ENCODE results near the gene NEK11.

The NEK11 gene

DNA sequence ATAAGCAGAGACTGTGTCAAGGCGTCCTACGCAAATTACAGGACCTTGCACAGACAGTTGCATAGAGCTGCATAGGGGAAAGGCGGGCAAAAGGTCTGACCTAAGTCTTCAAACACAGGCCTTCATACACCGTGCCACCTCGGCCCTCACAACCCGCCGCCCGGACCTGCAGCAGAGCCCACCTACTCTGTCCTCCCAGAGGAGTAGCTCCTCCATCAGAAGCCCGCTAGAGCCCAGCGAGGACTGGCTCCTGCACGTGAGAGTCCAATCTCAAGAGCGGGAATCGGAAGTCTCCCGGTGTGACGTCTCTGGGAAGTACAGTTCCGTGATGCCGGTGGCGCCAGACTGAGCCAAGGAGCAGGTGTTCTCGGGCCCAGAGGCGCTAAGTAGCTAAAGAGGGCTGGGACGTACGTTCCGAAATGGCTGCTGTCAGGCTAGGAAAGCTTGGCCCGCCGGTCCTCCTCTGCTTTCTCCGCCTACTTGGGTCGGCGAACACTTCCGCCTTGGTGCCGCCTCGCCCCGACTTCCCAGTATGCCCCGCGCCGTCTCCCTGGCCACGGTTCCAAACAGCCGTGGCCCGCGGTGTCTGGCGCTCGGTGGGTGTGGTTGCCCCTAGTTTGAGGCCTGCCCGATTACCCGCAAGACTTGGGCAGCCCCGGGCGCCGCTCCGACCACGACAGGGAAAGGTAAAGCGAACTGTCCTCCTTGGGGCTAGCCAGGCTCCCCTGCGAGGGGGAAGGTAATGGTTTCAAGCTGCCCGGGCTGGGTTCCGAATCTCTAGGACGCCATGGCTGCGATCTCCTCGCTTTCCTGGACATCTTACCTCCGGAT, at the start of gene NEK11, which contains the start of gene ASTE1:
Gene NEK11 (plus strand): TSS at position 557 of the 831 bp plus-strand sequence. CDS start 2,832 bp downstream, outside the sequence.
Gene ASTE1 (minus strand): TSS at position 505 of the 831 bp plus-strand sequence. CDS start 1,519 bp downstream, outside the sequence.
- DNase-seq (ENCODE audit: low read depth in 2 of 3, low spot score in 2 of 3) = peak; percentile 69 to 83 (median 72)

DNA sequence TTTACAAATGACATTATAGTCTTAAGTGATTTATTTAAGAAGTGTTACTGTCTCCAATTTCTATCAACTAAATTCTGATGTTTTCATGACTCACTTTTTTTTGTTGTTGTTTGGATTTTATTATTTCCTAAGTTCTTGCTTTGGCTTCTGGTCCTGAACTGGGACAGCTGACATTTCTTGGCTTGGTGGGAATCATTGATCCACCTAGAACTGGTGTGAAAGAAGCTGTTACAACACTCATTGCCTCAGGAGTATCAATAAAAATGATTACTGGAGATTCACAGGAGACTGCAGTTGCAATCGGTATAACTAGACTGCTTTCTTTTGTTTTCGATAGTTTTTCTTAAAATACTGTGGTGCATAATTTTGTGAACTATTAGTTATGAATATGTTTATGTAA, 47.6 kb upstream of the NEK11 start:
- DNase-seq (ENCODE audit: low read depth in 2 of 3, low spot score in 2 of 3) = no peak

GRCh38 chr3:130981469-130981868, 45.2 kb upstream of the NEK11 start:
- DNase-seq (ENCODE audit: low read depth in 2 of 3, low spot score in 2 of 3) = no peak

- no peak for DNase-seq (ENCODE audit: low read depth in 2 of 3, low spot score in 2 of 3)
Measured at GRCh38 chr3:130990282-130990681, 36.4 kb upstream of the NEK11 start.

GRCh38 chr3:130991126-130991525, 35.6 kb upstream of the NEK11 start:
- DNase-seq (ENCODE audit: low read depth in 2 of 3, low spot score in 2 of 3) = no peak

DNA sequence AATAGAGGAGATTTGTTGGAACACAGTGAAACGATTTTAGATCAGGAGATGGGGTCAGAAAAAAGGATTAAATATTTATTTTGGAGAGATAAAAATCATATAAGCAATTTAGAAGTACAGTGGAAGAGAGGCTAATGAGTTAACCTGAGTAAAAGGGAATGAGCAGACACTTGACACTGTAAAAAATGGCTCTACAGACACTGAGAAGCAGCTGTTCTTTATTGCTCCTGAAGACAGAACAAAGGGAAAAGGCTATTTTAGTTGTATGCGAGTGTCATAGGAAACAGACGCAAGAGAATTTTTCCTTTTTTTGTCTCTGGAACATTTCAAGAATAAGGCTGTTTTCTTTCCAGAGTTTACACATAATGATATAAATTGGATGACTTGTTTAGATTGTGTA, 34.3 kb upstream of the NEK11 start:
- DNase-seq (ENCODE audit: low read depth in 2 of 3, low spot score in 2 of 3) = no peak

DNA sequence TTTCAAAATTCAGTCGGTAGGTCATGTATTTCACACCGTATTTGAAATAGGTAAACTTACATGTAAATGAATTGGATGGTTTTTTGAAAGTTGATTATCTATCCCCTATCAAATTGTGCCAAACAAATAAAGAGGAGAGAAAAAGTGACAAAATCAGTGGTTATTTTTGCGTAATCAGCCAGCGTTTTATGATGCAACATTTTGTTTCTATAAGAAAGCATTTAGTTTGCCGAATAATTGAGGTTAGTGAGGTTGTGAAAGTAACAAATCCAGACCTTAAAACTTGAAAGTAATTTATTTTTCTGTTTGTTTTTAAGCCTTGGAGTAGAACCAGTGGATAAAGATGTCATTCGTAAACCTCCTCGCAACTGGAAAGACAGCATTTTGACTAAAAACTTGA, 29.4 kb upstream of the NEK11 start:
- no peak for DNase-seq (ENCODE audit: low read depth in 2 of 3, low spot score in 2 of 3)

DNA sequence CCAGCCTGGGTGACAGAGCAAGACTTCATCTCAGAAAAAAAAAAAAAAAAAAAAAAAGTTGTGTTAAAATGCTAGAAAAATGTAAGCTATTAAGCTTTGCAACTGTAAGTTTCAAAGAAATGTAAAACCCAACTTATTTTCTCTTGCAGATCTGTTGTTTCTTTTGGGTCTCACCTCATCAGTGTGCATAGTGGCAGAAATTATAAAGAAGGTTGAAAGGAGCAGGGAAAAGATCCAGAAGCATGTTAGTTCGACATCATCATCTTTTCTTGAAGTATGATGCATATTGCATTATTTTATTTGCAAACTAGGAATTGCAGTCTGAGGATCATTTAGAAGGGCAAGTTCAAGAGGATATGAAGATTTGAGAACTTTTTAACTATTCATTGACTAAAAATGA, 25.6 kb upstream of the NEK11 start:
- no peak for DNase-seq (ENCODE audit: low read depth in 2 of 3, low spot score in 2 of 3)

GRCh38 chr3:131004603-131005002, 22.1 kb upstream of the NEK11 start:
- DNase-seq (ENCODE audit: low read depth in 2 of 3, low spot score in 2 of 3) = no peak

- no peak for DNase-seq (ENCODE audit: low read depth in 2 of 3, low spot score in 2 of 3)
Measured at GRCh38 chr3:131007256-131007655, 19.4 kb upstream of the NEK11 start.

- no peak for DNase-seq (ENCODE audit: low read depth in 2 of 3, low spot score in 2 of 3)
Measured at GRCh38 chr3:131007782-131008181, 18.9 kb upstream of the NEK11 start.

GRCh38 chr3:131008326-131008725, 18.4 kb upstream of the NEK11 start:
- no peak for DNase-seq (ENCODE audit: low read depth in 2 of 3, low spot score in 2 of 3)

DNA sequence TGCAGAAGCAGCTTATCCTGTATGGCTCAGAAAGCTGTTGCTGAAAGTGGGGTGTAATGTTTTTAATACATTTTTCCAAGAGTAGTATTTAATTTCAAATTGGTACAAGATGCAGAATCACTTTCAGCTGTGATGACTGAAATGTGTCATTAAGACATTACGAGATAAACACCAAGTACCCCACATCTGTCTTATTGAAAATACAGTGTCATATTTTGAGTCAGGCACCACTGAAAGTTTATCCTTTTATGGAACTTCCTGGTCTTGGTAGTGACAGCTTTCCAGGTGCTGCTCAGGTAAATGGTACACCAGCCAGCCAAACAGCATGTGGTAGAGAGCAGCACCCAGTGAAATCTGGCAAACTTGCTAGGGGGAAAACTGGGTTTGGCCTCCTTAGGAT, 17.0 kb upstream of the NEK11 start:
- DNase-seq (ENCODE audit: low read depth in 2 of 3, low spot score in 2 of 3) = no peak

DNA sequence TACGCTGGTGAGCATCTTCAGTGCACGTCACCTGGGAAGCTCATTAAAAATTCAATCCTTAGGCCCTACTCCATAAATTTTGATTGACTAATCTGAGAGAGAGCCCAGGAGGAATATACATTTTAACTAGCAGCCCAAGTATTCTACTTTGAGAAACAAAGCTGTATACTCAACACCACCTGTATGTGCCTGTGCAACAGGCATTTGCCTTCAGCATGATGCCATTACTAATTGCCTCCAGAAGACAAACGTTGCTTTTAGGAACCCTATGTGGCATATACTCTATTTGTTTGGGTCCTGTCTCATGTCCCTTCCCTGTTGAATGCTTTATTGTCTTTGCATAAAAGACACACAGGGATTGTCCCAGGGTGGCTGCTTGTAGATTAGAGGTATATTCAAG, 7.7 kb upstream of the NEK11 start:
- DNase-seq (ENCODE audit: low read depth in 2 of 3, low spot score in 2 of 3) = no peak

GRCh38 chr3:131020122-131020693, 6.5 kb upstream of the NEK11 start:
- DNase-seq (ENCODE audit: low read depth in 2 of 3, low spot score in 2 of 3) = no peak

DNA sequence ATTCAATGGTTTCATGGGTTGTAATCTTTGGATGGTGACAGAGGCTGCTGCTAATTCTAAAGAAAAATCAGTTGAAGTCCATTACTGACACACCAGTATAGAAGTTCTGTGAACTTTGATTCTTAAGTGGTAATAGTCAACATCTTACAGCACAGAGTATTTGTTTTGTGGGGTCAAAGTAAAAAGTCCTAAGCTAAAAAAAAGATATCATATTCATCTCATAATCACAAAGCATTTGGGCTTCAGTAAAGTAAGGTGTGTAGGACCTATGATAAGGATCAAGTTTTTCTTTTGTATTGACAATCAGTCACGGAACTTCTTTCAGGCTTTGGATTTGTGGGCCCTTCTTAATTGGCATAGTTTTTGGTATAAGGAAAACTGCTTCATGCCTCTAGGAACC, 1.1 kb upstream of the NEK11 start:
- DNase-seq (ENCODE audit: low read depth in 2 of 3, low spot score in 2 of 3) = no peak

DNA sequence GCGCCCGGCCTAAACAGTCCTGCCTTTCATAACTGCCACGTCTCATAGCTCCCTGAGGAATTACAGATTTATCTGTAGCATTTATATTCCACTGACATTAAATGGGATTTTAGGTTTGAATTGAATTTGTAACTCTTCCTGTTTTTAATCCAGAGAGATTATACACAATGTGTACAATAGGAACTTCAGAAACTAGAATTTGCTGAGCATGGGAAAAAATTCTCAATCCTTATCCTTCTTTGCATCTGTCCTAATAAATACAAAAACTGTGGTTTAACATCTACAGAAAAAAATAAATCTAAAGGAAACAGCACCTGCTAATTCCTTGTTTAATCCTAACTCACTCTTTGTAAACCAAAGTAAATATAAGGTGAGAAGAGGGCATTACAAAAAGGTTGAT, 2.2 kb downstream of the NEK11 start:
- no peak for DNase-seq (ENCODE audit: low read depth in 2 of 3, low spot score in 2 of 3)

DNA sequence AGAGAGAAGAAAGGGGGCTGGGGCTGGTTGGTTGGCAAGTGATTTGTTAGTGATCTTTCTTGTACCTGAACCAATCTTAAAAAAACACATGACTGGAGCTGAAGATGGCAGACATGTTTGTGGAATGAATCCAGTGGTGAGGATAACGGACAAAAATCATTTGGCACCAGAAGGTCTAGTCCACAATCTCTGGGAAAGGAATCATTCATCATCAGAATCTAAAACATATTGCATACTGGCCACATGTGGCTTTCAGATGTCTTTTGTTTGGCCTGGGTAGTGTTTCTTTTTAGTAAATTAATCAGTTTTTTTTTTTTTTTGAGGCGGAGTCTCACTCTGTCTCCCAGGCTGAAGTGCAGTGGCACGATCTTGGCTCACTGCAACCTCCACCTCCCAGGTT, 5.0 kb downstream of the NEK11 start:
- DNase-seq (ENCODE audit: low read depth in 2 of 3, low spot score in 2 of 3) = no peak

DNA sequence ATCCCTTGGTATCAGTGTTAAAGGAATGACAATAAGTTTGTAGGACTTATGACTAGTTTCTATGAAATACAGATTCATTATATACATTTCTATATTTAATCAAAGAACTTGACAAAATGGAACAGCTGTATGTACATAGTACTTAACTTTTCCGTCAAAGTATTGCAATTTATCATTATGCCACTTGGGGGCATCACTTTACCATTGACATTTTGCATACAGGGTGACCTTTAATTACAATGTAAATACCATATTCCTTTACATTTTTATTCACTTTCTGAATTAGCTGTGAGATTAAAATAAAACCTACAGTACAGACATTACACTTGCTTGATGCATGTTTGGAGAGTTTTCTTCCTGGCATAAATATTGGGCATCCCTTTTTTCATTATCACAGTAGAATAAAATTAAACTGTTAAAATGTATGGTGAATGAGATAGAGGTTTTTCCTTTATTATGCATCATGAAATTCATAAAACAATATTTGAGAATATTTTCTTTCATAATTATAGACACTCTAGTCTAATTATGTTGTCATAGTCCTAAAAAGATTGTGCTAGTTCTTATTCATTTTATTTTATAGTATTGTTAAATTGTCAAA, 6.9 kb downstream of the NEK11 start:
- DNase-seq (ENCODE audit: low read depth in 2 of 3, low spot score in 2 of 3) = no peak

DNA sequence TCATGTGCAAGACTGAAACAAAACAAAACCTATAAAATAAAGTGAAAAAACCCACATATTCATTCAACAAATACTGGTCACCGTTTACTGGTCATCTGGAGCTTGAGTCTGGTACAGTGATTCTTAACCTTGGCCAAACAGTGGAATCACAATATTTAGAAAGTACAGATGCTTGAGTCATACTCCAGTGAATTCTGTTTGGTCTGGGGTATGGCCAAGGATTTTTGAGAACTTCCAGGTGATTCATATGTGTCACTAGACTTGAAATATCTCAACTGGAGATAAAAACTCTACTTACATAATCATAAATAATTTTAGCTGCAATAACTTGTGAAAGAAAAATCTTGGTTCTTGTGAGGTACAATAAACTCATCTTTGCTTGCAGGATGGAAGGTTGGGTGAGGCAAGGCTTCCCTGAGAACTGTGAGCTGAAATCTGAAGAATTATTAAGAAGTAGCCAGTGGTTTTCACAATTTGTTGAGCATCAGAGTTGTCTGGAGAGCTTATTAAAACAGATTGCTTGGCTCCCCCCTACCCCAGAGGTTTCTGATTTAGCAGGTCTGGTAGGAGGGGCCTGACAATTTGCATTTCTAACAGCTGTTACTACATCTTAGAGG, 9.6 kb downstream of the NEK11 start:
- no peak for DNase-seq (ENCODE audit: low read depth in 2 of 3, low spot score in 2 of 3)

DNA sequence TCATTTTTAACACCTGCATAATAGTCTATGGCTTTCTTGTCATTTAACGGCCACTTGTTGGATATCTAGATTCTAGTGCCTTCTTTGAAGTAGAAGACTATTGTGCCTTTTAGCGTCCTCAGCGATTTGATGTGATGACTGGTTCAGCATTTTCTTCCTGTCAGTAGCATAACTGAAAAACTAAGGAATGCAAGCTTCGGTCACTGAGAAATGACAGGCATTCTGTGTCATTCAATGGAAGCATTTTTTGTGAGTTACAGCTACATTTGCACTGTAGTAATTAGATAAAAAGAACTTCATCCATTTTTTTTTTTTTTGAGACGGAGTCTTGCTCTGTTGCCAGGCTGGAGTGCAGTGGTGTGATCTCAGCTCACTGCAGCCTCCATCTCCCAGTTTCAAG, 10.3 kb downstream of the NEK11 start:
- no peak for DNase-seq (ENCODE audit: low read depth in 2 of 3, low spot score in 2 of 3)

DNA sequence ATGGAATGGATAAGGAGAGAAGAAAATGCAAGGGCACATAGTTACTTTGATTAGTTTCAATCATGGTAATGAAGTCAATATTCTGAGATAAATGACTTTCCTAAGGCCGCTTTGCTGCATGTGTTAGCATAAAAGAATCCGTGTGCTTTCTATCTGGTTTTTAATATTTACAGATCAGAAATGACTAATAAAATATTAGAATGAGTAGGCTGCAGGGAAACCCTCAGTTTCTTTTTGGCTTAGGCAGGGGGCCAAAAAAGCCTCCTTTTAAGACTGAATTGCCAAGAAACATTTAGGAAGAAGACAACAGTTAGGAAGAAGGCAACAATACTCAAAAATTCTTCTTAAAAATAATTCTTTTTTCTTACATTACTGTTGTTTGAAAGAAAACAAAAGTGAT, 11.6 kb downstream of the NEK11 start:
- no peak for DNase-seq (ENCODE audit: low read depth in 2 of 3, low spot score in 2 of 3)
